SH-SY5Y (cell line): ENCODE measurements around the gene LINGO4.

ENCODE experiments used
- GATA2 ChIP-seq: IDR thresholded peaks from 2 replicates; pipeline ENCODE4 v1.6.1; 2011; ENCODE audit warnings: mild to moderate bottlenecking, low read depth, low read length
- GATA3 ChIP-seq: IDR thresholded peaks from 2 replicates; pipeline ENCODE4 v1.6.1; 2011; ENCODE audit warnings: low read depth, mild to moderate bottlenecking, low read length, moderate library complexity

- TF ChIP-seq GATA3 (no peak), GATA2 (no peak)
Measured at GRCh38 chr1:151843398-151843797, 38.2 kb upstream of the LINGO4 start.
